NCI-H345 treated with DMSO at 0.1 percent for 48 hours (cell line): Measurements from ENCODE around the gene ESRRG.
"Not testable (repeated sequence)": the region's sequence is repeated elsewhere in the genome, so short reads cannot be mapped to it uniquely, and the experiment has no call there.

Source experiments
- DNase-seq: peaks from one replicate; lab custom pipeline; 2025; ENCODE audit not compliant: unreplicated experiment; lab: John Stamatoyannopoulos, UW

ESRRG gene

DNA sequence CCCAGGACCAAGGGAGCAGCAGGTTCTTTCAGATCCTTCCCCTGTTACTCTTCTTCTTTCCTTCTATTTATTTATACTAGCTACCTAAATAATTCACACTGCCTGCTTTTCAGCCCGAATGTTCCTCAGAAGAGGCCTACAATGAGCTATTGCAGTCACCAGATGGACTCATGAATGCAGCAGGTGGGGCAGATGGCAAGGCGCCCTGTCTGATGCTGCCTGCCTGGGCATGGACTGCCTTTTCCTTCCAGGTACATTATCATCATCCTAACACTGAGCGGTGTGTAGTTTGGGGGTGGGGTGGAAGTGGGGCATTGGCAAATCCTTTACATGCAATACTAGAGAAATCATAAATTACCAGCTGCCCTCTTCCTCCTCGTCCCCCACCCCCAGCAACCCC is 17.6 kb downstream of the ESRRG start:
- peak; percentile 89 for DNase-seq

DNA sequence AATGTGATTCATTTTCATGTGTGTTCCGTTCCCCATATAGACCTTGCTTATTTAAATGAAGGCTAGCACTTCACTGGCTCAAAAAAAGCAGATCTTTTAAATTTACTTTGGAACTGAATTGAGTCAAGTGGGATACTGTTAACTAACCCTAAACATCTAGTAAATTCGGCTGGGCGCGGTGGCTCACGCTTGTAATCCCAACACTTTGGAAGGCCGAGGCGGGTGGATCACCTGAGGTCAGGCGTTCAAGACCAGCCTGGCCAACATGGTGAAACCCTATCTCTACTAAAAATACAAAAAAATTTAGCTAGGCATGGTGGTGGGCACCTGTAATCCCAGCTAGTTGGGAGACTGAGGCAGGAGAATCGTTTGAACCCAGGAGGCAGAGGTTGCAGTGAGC is 19.2 kb downstream of the ESRRG start:
- not testable (repeated sequence) for DNase-seq

DNA sequence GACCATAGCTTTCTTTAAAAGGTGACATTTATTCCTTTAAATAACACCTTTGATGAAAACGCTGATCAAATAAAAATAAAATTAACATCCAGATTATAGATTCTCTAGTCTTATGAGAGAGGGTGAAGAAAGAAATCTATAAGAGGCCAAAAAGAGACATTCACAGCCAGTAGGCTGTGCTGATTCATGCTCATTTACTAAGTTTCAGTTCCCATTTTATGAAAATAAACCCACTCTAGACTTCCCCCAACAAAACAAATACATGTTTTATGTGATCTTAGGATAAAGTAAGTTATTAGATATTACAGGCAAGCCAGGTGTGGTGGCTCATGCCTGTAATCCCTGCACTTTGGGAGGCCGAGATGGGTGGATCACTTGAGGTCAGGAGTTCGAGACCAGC is 21.1 kb downstream of the ESRRG start:
- DNase-seq: no peak

DNA sequence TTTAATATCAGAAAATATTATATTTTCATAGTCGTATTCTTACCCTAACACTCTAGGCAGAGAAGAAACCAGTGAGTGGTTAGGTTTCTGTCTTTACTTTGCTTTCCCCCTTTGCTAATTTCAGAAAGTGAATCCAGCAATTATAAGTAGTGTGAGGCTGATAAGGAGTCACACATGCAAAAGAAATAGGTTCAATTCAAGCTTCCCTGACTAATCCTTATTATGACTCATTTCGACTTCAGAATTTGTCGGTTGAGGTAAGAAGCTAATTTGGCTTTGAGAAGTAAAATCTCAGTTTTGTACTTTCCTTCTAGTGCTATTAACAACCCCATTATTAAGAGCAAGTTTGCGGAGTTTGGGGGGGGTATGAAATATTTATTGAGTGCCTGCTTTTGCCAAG is 22.4 kb downstream of the ESRRG start:
- no peak for DNase-seq

DNA sequence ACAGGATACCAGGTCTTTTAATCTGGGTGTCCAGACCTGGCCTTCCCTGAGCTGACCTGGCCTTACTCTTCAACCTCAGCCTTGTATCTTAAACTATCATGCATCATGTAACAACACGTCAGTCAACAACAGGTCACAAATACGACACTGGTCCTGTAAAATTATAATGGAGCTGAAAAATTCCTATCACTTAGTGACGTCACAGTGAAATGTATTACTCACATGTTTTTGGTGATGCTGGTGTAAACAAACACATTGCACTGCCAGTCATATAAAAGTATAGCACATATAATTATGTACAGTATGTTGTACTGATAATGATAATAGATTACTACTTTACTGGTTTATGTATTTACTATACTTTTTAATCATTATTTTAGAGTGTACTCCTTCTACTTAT is 31.5 kb downstream of the ESRRG start:
- no peak for DNase-seq

DNA sequence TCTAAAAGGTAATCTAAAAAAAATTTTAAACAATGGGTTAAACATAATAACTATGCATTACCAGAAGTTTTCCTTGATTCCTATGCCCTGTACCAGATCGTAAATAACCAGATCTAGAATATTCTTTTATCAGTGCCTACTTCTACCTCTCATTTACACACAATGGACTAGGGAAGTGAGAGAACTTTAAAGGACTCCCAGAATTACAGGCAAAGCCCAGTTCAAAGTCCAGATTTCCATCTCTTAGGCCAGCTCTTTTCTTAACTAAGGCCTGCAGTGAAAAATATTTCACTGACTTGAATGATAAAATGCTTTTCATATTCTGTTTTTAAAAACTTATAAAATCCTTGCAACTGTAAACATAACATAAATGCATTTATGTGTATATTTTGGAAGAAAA is 32.6 kb downstream of the ESRRG start:
- DNase-seq: no peak

DNA sequence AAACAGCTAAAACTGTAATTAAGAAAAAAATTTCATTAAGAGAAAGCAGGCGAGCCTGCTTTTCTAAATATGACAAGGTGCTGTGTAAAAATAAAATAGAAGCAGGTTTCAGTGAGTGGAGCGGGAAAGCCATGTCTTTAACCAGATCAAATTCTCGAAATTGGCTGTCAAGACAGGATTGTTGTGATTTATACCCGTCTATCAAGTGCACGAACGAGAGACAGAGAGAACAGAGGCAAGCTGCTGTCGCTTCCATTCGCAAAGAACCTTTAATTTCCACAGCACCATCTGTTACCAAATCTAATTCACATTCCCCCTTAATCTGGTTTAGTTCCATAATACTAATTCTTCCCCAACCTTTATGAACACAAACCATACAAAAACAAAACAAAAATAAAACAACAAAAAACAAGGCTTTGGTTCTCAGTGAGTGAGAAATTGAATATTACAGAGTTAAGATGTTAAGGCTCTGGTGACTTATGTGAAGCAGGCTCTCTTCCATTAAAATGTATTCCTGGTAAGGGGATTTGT is 35.0 kb downstream of the ESRRG start:
- DNase-seq: no peak

DNA sequence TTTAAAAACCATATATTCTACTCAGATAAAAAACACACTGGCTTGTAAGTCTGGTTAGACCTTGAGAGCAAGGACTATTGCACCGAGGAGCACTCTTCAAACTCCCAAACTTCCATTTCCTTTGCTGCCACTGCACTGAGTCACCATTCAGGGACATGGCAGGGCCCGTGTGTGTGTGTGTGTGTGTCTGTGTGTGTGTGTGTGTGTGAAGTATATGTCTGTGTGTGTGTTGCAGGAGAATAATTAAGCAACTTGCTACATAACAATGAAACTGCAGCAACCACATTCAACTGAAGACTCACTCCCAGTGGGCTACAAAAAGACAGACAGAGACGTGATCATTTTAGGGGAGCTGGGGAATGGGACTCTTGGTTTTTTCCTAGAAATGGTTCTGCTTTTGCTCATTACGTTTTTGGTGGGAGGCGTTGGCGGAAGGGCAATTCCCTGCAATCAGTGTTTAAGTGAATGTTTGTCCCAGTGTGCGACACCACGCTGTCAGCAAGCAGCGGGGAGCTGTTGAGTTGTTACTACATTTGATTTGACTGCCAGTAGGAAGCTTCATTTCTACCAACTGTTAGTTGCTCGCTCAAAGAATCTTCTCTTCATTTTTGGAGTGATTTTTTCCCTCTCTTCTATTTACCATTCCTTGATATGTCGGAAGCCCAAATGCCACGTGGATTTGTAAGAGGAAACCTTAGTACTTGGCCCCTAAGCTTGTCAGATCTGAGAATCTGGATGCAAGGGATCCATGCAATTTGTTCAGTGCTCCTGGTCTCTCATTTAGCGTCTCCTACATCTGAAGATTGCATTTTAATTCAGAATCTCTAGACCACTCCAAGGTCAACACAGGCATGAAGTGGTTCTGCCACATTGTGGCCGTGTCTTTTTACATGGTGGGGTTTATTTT is 36.1 kb downstream of the ESRRG start:
- no peak for DNase-seq

DNA sequence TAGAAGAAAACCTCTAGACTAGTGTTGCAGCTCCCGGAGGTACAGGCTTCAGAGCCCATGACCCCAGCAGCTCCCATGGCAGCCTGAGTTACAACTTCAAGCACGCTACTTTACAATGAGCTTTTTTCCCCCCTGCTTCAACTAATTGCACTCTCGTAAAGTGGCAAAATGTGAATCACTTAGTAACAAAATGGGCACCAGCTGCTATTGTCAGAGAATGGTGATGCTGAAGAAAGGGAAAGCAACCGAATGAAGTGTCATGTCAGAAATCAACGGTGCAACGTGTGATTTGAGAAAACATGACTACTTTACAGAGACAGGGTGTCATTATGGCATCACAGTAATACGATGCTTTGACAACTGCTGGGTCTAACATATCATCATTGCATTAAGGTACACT is 40.5 kb downstream of the ESRRG start:
- DNase-seq: no peak

DNA sequence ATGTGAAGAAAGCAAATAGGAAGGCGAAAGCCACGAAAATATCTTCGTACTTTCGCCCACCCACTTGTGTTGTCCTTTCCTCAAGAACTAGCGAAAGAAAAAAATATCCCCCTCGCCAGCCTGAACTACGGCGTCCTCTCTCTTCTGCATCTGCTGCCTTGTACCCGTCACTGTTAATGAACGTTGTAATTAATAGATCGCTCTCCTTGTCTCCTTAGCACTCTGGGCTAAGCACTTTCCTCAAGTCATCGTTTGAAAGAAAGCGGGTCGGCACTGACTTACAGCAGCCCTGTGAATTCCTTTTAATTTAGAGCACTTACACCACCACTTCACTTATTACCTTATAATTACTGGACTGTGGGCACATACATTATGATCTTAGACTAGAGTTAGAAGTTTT is 44.1 kb downstream of the ESRRG start:
- no peak for DNase-seq

DNA sequence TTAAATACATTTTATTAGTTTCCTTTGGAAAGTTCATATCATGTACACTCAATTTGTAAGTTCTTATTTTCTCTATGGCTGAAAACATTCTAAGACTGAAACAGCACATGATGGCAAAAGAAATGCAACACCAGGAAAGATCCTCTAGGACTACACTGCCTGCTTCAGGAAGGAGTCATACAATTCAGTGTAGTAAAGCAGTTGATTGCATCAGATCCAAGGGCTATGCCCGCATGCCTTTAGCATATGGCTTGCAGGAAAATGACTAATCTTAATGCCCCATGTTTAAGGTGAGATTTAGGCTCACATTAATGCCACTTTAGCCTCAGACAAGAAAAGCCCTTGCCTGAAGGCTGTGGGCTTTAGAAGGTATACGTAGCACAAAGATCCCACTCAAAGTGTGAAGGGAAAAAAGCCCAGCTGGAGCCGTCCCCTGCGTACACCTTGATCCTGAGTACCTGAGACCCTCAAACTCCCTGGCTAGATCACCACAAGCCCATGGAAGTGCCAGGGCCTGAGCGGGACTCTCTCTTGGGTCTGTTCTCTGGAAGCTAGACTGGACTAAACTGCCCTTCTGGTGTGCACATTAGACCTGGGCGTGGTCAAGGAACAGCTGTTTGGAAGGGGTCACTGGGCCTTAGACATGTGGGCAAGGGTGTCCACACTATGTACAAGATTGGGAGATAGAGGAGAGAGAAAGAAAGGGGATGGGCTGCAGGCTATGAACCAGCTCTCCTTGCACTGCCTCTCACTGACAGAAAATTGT is 52.9 kb downstream of the ESRRG start:
- no peak for DNase-seq

DNA sequence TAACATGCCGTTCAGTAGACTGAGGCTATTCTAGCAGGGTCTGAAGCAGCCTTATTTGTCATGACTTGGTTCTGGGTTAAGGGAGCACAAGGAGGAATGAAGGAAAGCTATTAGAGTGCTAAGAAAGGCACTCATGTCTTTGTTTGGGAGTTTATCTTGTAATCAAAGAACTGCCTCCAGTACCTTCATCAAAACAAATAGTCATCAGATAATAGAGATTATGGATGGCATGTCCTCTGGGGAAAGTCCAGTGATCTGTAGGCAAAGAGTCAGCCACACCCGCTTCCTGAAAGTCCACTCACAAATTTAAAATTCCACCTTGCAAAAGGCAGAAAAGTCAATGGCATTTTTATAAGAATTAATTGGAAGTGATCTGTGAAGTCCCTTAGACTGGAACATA is 56.8 kb downstream of the ESRRG start:
- DNase-seq: no peak

DNA sequence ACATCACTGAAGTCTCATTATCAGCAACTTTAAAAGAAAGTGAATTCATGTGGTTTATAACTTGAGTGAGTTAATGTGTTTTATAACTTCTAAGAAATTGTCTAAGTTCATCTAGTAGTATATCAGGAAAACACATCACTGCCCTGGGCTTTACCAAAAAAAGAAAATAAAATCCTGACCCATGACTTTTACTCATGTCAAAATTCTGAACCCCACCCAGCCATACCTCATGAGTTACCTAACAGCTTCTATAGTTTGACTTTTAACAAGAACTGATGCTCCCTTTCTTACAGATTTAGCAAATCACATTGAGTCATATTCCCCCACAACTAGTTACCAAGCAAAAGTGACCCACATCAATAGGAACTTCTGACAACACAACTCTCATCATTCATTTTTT is 57.4 kb downstream of the ESRRG start:
- DNase-seq: no peak

DNA sequence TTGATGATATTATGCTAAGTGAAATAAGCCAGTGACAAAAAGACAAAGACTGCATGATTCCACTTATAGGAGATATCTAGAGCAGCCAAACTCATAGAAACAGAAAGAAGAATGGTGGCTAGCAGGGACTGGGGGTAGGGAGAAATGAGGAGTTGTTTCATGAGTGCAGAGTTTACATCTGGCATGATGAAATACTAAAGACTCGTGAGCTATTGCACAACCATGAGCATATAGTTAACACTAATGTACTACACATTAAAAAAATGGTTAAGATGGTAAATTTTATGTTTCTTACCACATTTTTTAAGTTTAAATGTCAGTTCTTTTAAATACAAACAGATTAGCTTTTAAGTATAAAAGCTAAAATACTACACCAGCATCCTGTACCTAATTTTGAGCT is 57.8 kb downstream of the ESRRG start:
- no peak for DNase-seq

DNA sequence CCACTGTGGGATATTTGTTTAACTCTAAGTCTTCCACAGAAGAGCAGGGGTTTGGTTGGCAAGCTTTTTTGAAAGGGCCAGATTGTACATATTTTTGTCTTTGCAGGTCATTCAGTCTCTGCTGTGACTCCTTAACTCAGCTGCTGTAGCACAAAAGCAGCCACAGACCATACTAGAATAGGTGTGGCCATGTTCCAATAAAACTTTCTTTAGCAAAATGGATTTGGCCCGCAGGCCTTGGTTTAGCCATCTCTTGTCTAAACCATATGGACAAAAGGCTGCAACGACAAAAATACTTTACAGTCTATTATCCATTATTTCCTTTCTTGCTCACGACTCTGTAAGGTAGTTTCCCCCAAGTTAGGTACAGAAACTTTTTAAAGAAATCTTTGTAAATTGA is 60.5 kb downstream of the ESRRG start:
- no peak for DNase-seq

DNA sequence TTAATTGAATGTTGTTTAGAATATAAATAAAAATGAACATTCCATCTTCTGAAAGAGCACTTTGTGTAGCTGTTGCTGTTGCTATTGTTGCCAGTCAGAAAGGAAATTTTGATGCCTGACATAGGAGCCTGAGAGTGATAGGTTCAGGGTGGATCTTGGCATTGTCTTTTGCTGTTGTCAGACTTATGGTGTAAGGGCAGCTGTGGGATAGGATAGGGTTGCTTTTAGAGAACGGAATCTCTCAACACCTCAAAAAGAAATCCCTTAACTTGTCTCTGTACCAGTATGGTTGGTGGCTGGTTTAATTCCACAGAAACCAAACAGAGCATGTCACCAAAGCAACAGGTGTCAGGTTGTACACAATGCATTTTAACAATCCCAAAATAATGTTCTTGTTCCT is 62.7 kb downstream of the ESRRG start:
- no peak for DNase-seq

DNA sequence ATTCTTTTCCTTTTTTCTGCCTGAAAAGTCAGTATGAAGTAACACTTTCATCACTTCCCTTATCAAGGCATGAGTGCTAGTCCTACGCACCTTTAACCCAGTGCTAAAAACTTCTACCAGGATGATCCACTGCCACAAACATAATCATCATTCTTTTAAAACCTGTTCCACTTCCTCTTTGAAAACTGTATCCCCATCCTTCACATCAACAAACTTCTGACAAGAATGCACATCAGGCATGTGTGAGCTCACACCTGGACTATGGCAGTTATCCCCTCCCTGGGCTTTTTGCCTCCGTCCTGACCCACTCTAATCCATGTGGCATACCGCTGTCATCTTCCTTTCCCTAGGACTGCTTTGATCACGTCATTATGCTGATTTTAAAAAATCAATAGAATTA is 70.2 kb downstream of the ESRRG start:
- no peak for DNase-seq

DNA sequence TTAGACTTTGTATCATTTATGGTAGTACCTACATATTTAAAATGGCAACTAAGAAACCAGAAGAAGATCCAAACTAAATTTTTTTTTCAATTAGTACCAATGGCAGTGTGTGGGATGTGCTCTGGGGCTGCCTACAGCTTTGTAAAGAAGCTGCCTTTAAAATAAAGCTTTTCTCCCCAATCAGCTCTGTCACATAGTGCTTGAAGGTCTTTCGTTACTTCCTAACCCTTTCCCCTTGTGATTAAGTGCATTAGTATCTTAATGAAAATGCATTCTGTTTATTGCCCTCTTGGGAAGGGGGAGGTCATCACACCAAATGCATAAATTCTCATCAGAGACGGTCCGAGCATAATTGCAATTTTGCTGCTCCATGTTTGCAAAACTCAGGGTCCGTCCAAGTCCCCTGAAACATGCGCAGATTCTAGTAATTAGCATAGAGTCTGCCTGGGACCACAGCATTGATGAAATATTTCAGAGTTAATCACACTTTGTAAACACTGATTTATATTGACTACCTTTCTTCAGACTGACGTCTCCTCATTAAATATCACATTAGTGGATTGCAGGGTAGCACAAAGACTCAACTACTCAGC is 71.3 kb downstream of the ESRRG start:
- no peak for DNase-seq

DNA sequence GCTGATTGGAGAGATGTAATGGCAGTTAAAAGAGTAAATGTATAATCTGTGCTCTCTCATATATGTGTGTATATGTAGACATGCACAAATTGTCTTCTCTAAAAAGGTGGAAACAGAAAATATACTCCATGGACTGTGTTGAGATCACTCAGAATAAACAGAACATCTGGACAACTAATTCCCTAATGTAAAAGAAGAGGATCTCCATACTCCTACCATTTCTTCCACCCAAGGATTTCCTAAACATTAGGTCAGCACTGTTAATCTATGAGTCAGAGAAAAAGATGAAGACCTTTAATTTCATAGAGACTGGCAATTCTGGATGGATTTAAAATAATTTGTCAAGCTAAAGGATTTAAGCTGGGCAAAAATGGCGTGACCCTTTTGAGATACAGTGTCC is 80.1 kb downstream of the ESRRG start:
- DNase-seq: no peak

DNA sequence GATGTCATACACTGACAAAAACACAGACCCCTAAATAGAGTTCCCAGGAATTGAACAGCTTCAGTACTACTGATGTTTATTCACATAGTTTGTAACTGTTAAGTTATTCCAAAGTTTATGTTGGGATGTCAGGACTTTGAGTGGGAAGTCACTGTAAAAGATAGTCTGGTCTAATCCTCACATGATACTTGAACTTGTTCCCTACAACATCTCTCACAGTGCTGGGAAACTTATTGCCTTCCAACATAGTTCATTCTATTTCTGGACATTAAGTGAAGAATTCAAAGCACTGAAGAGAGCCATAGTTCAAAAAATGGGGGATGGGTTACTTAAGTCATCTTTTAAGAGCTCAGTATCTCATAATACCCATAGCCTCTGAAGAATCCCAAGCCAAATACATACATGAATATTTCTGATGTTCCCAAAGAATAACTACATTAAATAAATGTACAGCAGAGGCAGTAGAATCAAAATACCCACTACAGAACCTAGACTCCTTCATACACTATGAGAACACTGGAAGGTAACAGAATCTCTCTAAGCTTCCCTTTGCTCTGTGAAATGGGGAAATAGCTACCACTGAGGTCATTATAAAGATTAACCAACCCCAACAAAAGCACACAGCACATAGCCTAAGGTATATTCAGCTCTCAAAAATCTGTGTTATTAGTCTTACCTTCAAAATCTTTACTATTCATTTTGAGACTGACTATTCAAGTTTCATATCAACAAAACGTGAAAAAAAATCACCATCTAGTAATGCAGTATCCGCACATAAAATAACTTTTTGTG is 81.4 kb downstream of the ESRRG start:
- DNase-seq: no peak

DNA sequence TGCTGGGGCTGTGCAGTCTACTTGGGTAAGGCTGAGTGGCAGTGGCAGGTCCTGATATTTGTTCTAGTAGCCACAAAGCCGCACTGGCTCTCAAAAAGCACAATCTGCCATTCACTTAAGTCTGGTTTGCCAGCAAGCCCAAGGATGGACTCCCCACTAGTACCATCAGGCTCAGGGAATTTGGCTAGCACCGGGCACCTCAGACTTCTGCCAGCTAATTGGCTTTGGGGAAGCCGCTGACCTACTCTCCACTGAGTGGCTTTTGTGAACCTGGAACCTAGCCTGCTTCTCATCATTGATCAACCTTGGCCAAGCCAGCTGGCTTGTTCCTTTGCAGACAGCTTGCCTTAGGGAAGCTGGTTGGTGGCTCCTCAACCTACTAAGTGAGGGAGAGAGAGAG is 83.1 kb downstream of the ESRRG start:
- no peak for DNase-seq
